Tibial nerve (tissue), 4 donors: ENCODE measurements around the gene DGKK. TPM values are rescaled to one million over a fixed set of nuclear protein-coding genes. Genes with fewer than 3 reads are reported as not detected.
"Not testable (repeated sequence)": the region's sequence is repeated elsewhere in the genome, so short reads cannot be mapped to it uniquely, and the experiment has no call there.

Source experiments
- DNase-seq, 2 donors: peaks; one replicate each; pipeline ENCODE4 v3.0.0-alpha.2; 2019; ENCODE audit warnings: low spot score in 2 of 2
- H3K27ac ChIP-seq, 4 donors: fragments of 200-600 bp; sonication (generic) in 3 of 4; one replicate each; pipeline ENCODE4 v1.5.1; 2017 to 2019; ENCODE audit warnings: mild to moderate bottlenecking in 1 of 4
- H3K27me3 ChIP-seq, 2 donors: fragments of 200-600 bp; sonication (generic) in 1 of 2; one replicate each; pipeline versions ENCODE4 v1.5.1 to v1.6.0; 2017 to 2019
- H3K36me3 ChIP-seq, 3 donors: fragments of 200-600 bp; sonication (generic); one replicate each; pipeline ENCODE4 v1.5.1; 2018 to 2019
- H3K4me1 ChIP-seq, 4 donors: fragments of 200-600 bp; sonication (generic) in 3 of 4; one replicate each; pipeline ENCODE4 v1.5.1; 2017 to 2019
- H3K4me3 ChIP-seq, 4 donors: fragments of 200-600 bp; sonication (generic) in 3 of 4; one replicate each; pipeline ENCODE4 v1.5.1; 2017 to 2019; ENCODE audit warnings: mild to moderate bottlenecking in 1 of 4, moderate library complexity in 1 of 4
- H3K9me3 ChIP-seq, 4 donors: fragments of 200-600 bp; sonication (generic) in 3 of 4; one replicate each; pipeline ENCODE4 v1.5.1; 2017 to 2019
- EP300 ChIP-seq, 2 donors: sonication (generic); formaldehyde crosslinking; IDR thresholded peaks; one replicate each; pipeline ENCODE4 v1.6.1; 2017; ENCODE audit warnings: antibody characterized with exemption in 2 of 2, mild to moderate bottlenecking in 1 of 2
- POLR2A ChIP-seq, 2 donors: fragments of 450-650 bp; IDR thresholded peaks; one replicate each; pipeline ENCODE4 v1.6.1; 2017; ENCODE audit warnings: antibody characterized with exemption in 2 of 2, mild to moderate bottlenecking in 2 of 2, moderate library complexity in 2 of 2
- WGBS, 2 donors: methylation state at CpG; one replicate each; pipeline ENCODE4 v1.1.5; 2018; 5-methylcytosine and 5-hydroxymethylcytosine counted together
- total RNA-seq, 4 donors: library from RNA; depleted of rRNA; stranded (reverse); fragments of >200 nt; gene quantifications; one replicate each; pipeline ENCODE4 v1.1.0, GENCODE V29; 2016
- TF ChIP-seq, protein P1 (sequence below), 5 experiments: fragments of 200-600 bp in 3 of 5; fragments of 450-650 bp in 2 of 5; sonication (generic) in 3 of 5; IDR thresholded peaks; one replicate each; pipeline ENCODE4 v1.5.1; 2016 to 2019; ENCODE audit warnings: antibody characterized with exemption in 5 of 5, mild to moderate bottlenecking in 3 of 5, moderate library complexity in 2 of 5

Gene DGKK
- total RNA-seq, 4 donors from 2014 or later, result not detected

- H3K9me3 ChIP-seq, result no peaks in the 10 kb centered on the region
- no peak overlapping the region for H3K27ac ChIP-seq
- DNase-seq, result no peak
- no peak overlapping the region for H3K4me3 ChIP-seq
- peaks cover 0 to 6% of the 10 kb centered on the region in 2 donors for H3K27me3 ChIP-seq
- no peak for TF ChIP-seq EP300 (IDR thresholded peaks at IDR 0.05)
- TF ChIP-seq POLR2A (IDR thresholded peaks at IDR 0.05), result no peak
- H3K4me1 ChIP-seq, result no peaks in the 10 kb centered on the region
- no peaks in the 10 kb centered on the region for H3K36me3 ChIP-seq
Observed at GRCh38 chrX:50343917-50344316, 126.7 kb downstream of the DGKK start.

GRCh38 chrX:50333308-50333707 is 137.3 kb downstream of the DGKK start:
- DNase-seq, result no peak
- TF ChIP-seq, protein P1, sequence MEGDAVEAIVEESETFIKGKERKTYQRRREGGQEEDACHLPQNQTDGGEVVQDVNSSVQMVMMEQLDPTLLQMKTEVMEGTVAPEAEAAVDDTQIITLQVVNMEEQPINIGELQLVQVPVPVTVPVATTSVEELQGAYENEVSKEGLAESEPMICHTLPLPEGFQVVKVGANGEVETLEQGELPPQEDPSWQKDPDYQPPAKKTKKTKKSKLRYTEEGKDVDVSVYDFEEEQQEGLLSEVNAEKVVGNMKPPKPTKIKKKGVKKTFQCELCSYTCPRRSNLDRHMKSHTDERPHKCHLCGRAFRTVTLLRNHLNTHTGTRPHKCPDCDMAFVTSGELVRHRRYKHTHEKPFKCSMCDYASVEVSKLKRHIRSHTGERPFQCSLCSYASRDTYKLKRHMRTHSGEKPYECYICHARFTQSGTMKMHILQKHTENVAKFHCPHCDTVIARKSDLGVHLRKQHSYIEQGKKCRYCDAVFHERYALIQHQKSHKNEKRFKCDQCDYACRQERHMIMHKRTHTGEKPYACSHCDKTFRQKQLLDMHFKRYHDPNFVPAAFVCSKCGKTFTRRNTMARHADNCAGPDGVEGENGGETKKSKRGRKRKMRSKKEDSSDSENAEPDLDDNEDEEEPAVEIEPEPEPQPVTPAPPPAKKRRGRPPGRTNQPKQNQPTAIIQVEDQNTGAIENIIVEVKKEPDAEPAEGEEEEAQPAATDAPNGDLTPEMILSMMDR (IDR thresholded peaks at IDR 0.05), result no peak
- TF ChIP-seq POLR2A (IDR thresholded peaks at IDR 0.05), result no peak
- Histone ChIP-seq H3K4me3 (no peak overlapping the region), H3K36me3 (no peaks in the 10 kb centered on the region), H3K27ac (no peak overlapping the region), H3K9me3 (no peaks in the 10 kb centered on the region), H3K4me1 (no peaks in the 10 kb centered on the region), H3K27me3 (peaks cover 0 to 6% of the 10 kb centered on the region in 2 donors)
- WGBS, 2 donors, result 67 to 80% methylated on average over 2 to 6 of the region's 6 CpGs

GRCh38 chrX:50332668-50333067 is 138.0 kb downstream of the DGKK start:
- H3K27me3 ChIP-seq, H3K27ac ChIP-seq, H3K36me3 ChIP-seq, DNase-seq, H3K4me1 ChIP-seq, H3K4me3 ChIP-seq, H3K9me3 ChIP-seq: not testable (repeated sequence)
- WGBS, 2 donors, result 35 to 41% methylated on average over 4 to 5 of the region's 5 CpGs

DNA sequence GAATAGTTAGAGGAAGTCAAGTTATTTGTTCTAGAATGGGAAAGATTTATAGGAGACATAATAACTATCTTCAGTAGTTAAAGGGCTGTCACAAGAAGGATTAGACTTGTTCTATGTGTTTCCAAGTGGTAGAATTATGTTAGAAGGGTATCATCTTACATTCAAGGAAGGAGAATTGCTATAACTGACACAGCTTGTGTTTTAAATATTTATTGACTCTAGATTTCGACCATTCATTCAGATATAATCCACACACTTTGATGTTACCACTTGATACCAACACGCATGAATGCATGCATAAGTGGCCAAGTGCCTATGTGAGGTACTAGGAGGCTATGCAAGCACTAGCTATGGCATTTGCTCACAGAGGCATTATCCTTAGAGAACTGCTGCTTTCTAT is 143.4 kb downstream of the DGKK start:
- no peak for DNase-seq
- TF ChIP-seq, protein P1 (IDR thresholded peaks at IDR 0.05), result no peak
- no peak for TF ChIP-seq EP300 (IDR thresholded peaks at IDR 0.05)
- no peak for TF ChIP-seq POLR2A (IDR thresholded peaks at IDR 0.05)
- 57 to 89% methylated on average over 2 of the region's 2 CpGs for WGBS, 2 donors
- Histone ChIP-seq H3K4me3 (no peak overlapping the region), H3K4me1 (no peaks in the 10 kb centered on the region), H3K27ac (no peak overlapping the region), H3K9me3 (no peaks in the 10 kb centered on the region), H3K27me3 (peaks cover 0 to 6% of the 10 kb centered on the region in 2 donors), H3K36me3 (no peaks in the 10 kb centered on the region)
